Stimulated activated CD4-positive, alpha-beta T cell treated with anti-CD3 and anti-CD28 coated beads, Interleukin-15, amount 100 ng/mL, for 48 hours (primary cell): ENCODE measurements around the gene CSF3R.
"Not testable (repeated sequence)": the region's sequence is repeated elsewhere in the genome, so short reads cannot be mapped to it uniquely, and the experiment has no call there.

Experiments
- DNase-seq, 2 donors: peaks; one replicate each; pipeline ENCODE4 v3.0.0-alpha.2; 2020; ENCODE audit warnings: low read depth in 2 of 2

CSF3R gene

GRCh38 chr1:36513676-36514473 is 31.2 kb upstream of the CSF3R start:
- no peak for DNase-seq

DNA sequence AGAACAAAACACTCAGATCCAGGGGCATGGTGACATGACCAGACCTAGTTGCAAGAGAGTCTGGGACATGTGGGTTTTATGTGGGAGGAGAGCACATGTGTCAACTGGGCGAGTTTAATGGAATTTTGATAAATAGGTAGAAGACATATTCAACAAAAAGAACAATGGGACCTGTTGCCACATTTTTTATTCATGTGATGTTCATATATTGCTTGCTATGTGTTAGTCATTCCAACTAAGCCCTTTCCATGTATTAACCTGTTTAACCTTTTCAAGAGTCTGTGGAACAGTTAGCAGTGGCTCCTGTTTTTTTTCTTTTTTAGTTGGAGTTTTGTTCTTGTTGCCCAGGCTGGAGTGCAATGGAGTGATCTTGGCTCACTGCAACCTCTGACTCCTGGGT is 30.1 kb upstream of the CSF3R start:
- DNase-seq, result no peak

GRCh38 chr1:36511804-36512798 is 29.4 kb upstream of the CSF3R start:
- DNase-seq, result no peak

- not testable (repeated sequence) for DNase-seq
Measured at GRCh38 chr1:36511220-36511619, 28.5 kb upstream of the CSF3R start.

DNA sequence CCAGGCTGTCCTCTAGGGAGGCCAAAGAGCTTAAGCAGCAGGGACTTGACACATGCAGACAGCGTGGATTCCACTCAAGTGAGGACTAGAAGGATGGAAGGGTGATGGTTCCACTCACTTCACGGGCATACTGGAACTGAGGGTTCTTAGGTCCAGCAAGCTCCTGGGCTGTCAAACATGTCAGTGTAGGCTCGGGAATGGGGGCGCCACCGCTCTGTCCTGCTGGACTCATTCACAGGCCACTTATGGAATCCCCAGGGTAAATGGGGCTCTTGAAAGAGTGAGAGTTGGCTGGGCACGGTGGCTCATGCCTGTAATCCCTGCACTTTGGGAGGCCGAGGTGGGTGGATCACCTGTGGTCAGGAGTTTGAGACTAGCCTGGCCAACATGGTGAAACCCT is 27.7 kb upstream of the CSF3R start:
- DNase-seq, result no peak

GRCh38 chr1:36508257-36508656 is 25.5 kb upstream of the CSF3R start:
- DNase-seq, result no peak

DNA sequence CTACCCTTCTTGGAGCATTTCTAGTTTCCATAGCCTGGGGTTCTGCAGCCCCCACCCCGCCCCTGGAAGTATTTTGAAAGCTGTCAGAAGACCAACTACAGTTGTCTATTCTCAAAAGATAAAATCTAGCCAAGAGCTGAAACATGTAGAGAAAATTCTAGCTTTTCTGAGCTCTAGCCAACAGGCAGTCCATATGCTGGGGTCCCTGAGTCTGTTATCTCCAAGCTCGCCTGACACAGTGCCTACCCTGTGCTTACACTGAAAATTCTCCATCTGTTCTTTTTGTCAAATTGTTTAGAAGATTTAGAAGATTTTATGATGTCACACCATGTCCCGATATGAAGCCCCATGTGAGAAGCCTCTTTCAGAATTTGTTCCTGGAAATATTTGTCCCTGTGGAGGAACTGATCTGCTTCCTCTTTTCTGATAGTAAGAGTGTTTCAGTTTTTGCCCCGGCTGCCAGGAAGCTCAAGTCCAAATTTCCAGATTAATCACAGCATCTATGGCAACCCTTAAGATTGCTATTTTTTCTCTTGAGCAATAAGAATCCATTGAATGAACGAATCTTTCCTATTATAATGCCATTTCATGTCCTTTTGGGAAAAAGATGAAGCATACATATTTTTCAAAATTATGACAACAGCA is 23.7 kb upstream of the CSF3R start:
- no peak for DNase-seq

DNA sequence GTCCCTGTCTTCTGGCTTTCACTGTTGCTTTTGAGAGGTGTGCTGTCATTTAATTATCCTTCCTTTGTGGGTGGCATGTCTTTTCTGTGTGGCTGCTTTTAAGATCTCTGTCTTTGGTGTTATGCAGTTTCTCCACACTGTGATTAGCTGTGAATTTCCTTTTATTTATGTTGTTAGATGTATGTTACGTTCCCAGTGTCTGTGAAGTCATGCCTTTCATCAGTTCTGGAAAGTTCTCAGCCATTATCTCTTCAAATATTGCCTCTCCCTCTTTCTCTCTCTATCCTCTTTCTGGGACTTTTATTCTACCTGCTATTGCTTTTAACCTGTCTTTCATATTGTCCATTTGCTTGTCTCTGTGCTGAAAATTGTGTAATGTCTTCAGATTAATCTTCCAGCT is 21.0 kb upstream of the CSF3R start:
- DNase-seq, result no peak

DNA sequence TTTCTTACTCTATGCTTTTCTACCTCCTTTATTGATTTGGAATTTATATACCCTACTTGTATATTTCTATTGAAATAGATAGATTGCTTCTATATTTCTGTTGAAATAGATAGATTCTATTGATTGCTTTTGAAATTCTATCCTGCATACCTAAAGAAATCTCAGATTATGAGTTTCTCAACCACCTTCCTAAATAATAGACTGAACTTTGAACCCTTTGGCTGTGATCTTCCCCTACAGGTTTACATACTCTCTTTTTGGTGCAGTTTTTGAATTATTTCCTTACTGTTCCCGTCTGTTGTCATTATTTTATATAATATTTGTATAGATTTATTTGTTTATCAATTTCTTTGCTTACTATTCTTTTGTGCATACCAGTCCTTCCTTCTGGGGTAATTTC is 20.4 kb upstream of the CSF3R start:
- no peak for DNase-seq

DNA sequence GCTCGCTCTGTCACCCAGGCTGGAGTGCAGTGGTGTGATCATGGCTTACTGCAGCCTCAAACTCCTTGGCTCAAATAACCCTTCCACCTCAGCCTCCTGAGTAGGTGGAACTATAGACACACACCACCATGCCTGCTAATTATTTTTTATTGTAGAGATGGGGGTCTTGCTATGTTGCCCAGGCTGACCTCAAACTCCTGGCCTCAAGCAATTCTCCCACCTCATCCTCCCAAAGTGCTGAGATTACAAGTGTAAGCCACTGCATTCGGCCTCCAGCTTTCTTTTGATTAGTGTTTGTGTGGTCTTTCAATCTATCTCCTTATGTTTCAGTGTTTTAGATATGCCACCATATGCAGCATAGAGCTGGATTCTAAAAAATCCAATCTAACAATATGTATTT is 19.9 kb upstream of the CSF3R start:
- no peak for DNase-seq

DNA sequence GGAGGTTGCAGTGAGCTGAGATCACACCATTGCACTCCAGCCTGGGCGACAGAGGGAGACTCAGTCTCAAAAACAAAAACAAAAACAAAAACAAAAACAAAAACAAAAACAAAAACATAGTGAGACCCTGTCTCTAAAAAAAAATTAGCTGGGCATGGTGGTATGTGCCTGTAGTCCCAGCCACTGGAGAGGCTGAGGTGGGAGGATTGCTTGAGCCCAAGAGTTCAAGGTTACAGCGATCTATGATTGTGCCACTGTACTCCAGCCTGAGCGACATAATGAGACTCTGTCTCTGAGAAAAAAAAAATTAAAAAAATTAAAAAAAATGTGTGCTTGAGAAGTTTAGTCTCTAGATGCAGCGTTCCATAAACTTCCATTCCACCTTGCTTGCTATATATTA is 19.2 kb upstream of the CSF3R start:
- DNase-seq, result not testable (repeated sequence)

DNA sequence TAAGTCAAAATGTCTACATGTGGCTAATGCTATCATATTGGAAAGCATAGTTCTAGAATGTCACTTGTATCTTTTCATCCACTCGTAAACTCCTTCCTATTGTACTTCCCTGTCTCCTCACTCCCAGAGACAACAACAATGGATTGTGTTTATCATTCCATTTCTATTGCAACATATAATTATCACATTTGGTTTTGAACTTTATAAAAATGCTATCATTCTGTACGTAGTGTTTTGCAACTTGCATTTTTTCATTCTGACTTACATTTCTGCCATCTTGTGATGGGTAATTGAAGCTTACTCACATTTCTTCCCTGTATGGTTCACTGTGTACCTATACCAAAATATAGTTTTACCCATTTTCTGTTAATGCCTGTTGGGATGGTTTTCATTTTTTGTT is 14.5 kb upstream of the CSF3R start:
- no peak for DNase-seq

- no peak for DNase-seq
Measured at GRCh38 chr1:36494971-36495370, 12.3 kb upstream of the CSF3R start.

DNA sequence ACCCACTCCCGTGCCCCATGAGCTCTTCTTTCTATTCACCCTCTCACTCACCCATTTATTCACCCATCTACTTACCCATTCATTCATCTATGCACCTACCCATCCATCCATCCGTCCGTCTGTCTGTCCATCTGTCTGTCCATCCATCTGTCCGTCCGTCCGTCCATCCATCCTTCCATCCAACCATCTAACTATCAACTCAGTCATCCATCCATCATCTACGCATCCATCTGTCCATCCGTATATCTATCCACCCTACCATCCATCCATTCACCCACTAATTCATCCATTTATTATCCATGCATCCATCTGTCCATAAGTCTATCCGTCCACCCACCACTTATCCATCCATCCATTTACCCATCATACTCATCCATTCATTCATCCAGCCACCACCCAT is 10.8 kb upstream of the CSF3R start:
- DNase-seq, result no peak

DNA sequence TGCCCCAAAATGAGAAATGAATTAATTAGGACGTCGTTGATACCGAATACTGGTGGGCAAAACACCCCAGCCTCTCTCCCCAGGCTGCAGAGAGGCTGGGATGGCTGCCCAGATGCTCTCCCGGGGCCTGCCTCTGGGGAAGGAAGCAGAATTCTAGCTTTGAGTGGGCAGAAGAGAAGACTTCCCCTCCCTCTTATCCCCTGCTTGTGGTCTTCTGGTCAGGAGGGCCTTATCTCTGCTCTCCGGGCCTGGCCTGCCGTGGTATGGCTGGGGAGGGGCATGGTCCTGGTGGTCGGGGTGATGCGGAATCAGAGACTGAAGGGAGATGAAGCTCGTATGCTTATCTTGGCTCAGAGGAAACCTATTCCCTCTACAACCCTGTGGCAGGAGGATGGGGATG is 9.8 kb upstream of the CSF3R start:
- no peak for DNase-seq

- not testable (repeated sequence) for DNase-seq
Measured at GRCh38 chr1:36489258-36490051, 6.7 kb upstream of the CSF3R start.

- DNase-seq, result no peak
Measured at GRCh38 chr1:36487906-36488305, 5.2 kb upstream of the CSF3R start.

DNA sequence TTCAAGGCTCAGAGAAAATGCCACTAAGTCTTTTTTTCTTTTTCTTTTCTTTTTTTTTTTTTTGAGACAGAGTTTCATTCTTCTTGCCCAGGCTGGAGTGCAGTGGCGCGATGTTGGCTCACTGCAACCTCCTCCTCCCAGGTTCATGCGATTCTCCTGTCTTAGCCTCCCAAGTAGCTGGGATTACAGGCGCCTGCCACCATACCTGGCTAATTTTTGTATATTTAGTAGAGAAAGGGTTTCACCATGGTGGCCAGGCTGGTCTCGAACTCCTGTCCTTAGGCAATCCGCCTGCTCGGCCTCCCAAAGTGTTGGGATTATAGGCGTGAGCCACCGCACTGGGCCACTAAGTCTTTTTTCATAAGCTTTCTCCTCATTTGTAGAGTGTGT is 4.6 kb upstream of the CSF3R start:
- not testable (repeated sequence) for DNase-seq

DNA sequence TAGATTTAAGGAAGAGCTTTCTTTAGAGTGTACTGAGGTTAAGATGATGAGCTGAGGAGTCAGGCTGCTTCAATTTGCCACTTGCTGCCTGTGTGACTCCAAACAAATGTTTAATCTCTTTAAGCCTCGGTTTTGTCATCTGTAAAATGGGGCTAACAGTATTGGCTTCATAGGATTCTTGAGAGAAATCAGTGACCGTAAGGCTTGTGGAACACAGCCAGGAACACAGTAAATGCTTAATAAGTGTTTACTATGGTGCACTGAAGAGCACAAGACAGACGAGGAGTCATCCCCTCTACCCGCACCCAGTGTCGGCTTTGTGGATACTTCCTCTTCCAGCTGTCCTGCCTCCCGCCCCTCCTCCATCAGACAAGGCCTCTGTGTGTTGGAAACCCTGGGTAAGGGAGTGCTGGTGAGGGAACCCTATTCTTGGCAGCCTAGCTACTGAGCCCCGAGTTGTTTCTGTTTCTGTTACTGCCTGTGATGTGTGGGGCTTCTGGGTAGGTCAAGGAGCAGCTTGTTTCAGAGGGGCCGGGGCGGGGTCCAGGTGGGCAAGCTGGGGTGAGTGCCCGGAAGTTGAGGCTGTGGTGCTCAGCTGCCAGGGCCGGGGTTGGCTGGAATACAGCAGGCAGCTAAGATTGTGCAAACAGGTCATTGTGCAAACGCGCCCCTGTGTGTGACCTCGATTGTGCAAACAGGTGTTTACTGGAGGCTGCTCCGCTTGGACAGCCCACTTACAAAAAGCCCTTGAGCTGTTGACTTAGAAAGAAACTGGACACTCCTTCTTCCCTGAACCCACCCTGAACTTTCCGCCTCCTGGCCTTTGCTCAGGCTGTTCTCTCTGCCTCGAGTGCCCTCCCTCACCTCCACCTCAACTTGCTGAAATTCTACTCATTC is 4.0 kb upstream of the CSF3R start:
- DNase-seq, result no peak

- DNase-seq, result no peak
Measured at GRCh38 chr1:36486093-36486438, 3.4 kb upstream of the CSF3R start.

DNA sequence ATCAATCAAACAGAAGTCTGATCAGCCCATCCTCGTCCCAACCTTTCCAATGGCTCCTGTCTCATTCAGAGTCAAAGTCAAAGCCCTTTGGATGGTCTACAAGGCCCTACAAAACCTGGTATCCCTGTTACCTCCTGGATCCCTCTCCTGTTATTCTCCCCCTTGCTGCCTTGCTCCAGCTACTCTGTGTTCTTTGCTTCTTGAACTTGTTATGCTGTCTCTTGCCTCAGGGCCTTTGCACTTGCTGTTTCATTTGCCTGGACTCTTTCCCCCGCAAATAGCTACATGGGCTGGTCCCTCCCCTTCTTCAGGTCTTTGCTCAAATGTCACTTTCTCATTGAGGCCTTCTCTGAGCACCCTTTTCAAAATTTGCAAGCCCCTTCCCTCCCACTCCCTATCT is 1.4 kb upstream of the CSF3R start:
- DNase-seq, result no peak
